Stimulated activated CD4-positive, alpha-beta T cell treated with anti-CD3 and anti-CD28 coated beads, Interleukin-1b, Interleukin-23, amount 100 ng/mL, for 48 hours (primary cell): Measurements from ENCODE around the gene FRY.

Source experiments
- DNase-seq: peaks from one replicate; pipeline ENCODE4 v3.0.0-alpha.2; 2020

FRY gene

GRCh38 chr13:32017474-32017873 is 14.1 kb upstream of the FRY start:
- DNase-seq = no peak

GRCh38 chr13:32019612-32020233 is 11.9 kb upstream of the FRY start:
- DNase-seq = no peak

DNA sequence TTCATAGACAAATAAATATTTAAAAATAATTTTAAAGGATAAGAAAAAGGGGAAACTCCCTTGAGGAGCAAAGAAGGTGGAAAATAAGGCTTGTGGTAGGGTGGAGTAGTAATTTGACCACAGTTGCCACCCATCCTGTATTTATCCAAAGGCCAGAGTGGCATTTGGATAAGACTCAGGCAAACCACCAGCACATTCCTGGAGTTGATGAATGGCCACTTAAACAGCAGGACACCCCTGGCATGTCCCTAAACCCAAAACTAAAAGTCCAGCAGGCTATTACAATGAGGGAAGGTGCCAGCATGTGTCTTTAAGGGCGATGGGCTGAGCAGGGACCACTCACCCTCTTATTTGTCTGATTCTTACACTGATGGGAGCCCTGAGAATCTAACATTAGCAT is 9.8 kb upstream of the FRY start:
- no peak for DNase-seq

GRCh38 chr13:32022311-32022710 is 9.3 kb upstream of the FRY start:
- DNase-seq = no peak

- no peak for DNase-seq
Measured at GRCh38 chr13:32023096-32023495, 8.5 kb upstream of the FRY start.

- no peak for DNase-seq
Measured at GRCh38 chr13:32023698-32024097, 7.9 kb upstream of the FRY start.

GRCh38 chr13:32024750-32025149 is 6.8 kb upstream of the FRY start:
- DNase-seq = no peak

DNA sequence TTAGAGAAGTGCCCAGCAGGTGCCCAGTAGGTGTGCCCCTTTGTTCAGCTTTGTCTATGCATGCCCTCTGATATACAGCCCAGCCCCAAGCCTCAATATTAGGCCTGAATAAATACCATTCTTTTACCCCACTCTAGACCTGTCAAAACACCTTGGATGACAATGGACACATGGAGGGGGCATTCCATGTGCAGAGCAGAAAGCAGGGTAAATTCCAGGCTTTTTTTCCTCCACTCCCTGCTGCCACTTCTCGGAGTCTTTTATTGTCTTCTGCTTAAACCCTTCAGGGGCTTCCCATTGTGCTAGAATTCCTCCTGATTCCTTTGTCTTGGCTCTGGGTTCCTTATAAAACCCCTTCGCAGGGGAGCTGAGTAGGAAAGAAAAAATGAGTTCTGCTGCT is 5.8 kb upstream of the FRY start:
- DNase-seq = no peak

DNA sequence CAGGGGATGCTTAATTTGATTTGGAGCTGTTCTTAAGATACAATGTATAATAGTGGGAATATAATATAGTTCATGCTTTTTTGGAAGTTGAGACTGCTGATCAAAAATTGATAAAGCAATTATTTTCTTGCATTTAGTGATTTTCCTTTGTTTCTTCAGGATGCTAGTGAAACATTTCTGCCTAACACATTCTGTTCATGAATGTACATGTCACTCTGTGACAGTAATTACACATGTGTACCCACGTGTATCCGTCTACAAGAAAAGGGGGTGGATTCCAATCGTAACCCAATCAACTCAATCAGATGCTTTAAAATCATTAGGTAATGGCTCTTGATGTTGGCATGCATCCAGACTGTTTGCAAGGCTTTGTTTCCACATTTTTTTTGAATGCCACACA is 5.0 kb upstream of the FRY start:
- no peak for DNase-seq

DNA sequence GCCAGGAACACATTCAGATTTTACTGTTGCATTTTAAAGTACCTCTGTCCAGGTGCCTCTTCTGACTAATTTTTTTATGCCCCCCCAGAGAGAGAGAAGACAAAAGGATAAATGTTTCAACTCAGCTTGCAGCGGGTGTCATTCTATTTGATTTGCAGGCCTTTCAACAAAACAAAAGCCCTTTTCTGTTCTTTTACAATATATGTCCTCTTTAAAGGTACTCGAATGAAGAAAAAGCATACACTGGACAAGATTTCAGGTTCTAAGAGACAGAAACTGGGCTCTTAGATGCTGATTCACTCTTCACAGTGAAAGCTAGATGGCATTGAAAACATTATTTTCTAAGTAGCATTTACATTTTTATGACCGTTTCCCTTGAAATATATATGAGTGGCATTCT is 2.9 kb upstream of the FRY start:
- DNase-seq = no peak

DNA sequence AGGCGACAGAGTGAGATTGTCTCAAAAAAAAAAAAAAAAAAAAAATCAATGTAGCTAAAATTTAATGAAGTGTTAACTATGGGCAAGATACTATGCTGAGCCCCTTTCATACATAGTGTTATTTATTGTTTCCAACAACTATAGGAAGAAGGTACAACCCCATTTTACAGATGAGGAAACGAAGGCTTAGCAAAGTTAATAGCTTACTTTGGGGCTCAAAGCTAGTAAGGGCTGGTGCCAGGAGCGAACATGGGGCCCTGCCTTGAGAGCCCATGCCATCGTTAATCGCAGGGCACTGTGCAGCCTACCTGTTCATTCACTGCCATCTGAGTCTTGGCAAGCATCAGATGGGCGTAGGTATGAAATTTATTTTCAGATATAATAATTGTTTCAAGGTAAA is 1.9 kb upstream of the FRY start:
- DNase-seq = no peak

GRCh38 chr13:32031815-32032370 is 319 bp downstream of the FRY start:
- DNase-seq = no peak

DNA sequence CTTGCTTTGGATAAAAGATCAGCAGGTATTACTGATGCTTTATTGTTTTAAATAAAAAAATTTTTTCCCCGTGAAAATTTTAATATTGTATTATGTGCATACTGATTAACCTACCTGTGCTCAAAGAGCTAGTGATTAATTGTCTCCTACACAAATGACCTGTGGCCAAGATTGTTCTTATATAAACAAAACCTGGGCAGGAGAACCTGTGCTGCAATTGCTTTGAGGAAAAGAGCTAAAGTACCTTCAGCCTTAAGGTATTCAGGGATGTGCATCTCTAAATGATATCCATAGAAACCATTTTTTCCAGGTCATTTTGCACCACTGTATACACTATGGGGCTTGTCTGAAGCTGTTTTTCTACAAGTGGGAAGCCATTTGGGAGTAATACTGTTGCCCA is 1.2 kb downstream of the FRY start:
- no peak for DNase-seq

DNA sequence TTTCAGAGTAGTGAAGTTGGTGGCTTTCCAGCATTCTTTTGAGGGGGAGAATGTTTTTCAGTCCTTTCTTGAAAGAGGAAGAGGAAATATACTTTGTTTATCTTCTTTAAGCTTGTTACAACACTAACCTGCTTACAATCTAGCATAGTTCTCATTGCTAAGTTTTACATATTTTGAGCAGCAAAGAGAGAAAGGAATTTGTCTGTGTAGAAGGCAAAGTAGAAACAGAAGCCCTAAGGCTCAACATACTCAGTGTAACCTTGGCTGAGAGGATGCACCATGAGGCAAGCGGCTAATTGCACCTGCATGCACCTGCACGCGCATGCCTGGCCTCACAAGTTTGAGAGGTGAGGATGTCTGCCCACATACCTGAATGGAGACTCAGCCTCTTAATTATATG is 2.2 kb downstream of the FRY start:
- DNase-seq = no peak

DNA sequence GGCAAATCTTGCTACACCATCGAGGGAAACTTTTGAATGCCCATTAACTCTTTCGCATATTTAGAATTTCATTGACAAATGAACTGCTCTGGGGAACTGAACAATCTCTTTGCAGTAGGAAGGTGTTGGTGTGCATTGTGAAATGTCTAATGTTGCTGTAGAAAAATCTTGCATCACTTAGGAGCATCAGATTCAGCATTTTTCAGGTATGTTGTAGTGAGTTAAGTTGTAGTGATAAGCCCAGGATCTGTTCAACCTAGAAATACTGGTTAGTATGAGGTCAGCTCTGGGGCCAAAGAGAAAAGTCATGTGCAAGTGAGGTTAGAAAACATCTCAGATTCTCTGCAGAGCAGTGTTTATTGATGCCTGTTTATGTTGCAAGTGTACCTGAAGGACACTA is 4.1 kb downstream of the FRY start:
- no peak for DNase-seq

GRCh38 chr13:32036126-32036695 is 4.6 kb downstream of the FRY start:
- DNase-seq = no peak

- DNase-seq = no peak
Measured at GRCh38 chr13:32036757-32037156, 5.2 kb downstream of the FRY start.

DNA sequence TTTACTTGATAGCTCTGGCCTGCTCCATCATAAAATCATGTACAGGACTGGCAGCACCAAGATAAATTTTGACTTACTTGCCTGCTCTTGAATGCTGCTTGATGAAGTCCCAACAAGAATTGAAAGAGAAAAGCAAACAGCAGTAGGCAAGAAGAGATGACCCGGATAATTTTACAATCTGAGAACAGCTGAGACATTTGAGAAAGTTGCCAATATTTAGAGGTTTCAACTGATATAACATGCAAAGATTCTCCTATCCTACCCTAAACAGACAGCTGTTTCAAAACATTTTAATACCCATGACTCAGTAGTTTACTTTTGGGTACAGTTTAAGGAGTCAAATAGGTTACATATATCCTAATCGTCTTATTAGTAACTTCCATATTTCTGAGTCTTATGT is 5.9 kb downstream of the FRY start:
- no peak for DNase-seq

GRCh38 chr13:32038343-32038742 is 6.8 kb downstream of the FRY start:
- DNase-seq = no peak

DNA sequence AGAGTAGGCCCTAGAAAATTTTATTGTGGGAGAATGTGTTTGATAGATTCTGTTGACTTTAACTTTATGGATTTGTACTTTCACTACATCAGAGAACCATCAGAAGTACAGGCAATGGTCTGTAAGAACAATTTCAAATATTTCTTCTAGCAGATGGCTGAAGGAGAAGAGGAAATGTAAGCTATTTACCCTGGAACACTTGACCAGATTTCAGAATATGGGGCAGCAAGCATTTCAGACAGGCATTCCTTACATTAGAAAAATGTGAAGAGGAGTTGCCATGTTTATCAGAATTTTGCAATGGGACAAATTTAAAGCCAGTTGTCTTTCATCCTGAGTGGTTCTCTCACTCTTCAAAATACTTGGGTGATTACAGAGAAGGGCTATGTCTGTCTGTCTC is 7.5 kb downstream of the FRY start:
- no peak for DNase-seq

- DNase-seq = no peak
Measured at GRCh38 chr13:32039528-32039927, 8.0 kb downstream of the FRY start.

GRCh38 chr13:32040052-32040642 is 8.6 kb downstream of the FRY start:
- no peak for DNase-seq

- no peak for DNase-seq
Measured at GRCh38 chr13:32040689-32041088, 9.1 kb downstream of the FRY start.

DNA sequence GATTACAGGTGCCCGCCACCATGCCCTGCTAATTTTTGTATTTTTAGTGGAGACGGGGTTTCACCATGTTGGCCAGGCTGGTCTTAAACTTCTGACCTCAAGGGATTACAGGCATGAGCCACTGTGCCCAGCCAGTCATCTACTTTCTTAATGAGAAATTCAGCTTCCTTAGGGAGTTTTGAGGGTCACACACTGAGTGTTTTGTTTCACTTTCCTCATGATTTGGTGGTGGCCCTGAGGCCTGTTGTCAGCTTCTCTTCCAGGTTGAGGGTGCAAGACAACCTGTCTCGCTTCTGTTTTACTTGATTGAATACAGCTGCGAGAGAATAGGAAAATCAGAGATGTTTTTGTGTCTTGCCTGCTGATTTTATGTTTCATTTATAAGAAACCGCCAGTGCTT is 9.9 kb downstream of the FRY start:
- DNase-seq = no peak

- DNase-seq = no peak
Measured at GRCh38 chr13:32042551-32042950, 11.0 kb downstream of the FRY start.
